SH-SY5Y (cell line): Measurements from ENCODE around the gene NVL.

Experiments
- GATA2 ChIP-seq: IDR thresholded peaks from 2 replicates; pipeline ENCODE4 v1.6.1; 2011; ENCODE audit warnings: mild to moderate bottlenecking, low read depth, low read length
- GATA3 ChIP-seq: IDR thresholded peaks from 2 replicates; pipeline ENCODE4 v1.6.1; 2011; ENCODE audit warnings: low read depth, mild to moderate bottlenecking, low read length, moderate library complexity

DNA sequence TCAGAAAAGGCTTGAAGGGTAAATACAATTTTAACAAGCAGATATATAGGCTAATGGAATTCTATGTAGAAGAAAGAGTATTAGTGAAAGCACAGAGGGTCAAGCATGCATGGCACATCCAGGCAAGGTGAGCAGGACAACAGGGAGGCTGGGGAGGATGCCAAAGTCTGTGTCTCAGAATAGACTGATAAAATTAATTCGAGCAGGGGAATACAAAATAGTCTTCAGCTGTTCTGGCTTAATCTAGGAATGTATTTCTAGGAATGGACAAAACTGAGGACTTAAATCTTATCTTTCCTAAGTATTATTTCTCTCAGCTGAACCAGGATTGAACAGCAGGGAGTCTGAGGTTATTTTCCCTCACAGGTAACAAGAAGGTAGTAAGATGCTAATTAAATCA, 35.2 kb downstream of the NVL start:
- TF ChIP-seq GATA2 (no peak), GATA3 (no peak)
